GM12878 (cell line): ENCODE measurements around the gene PLXNA4. TPM values are rescaled to one million over a fixed set of nuclear protein-coding genes. Genes with fewer than 3 reads are reported as not detected.

Source experiments
- ATAC-seq: fragments of 200-7000 bp; cut with Tn5 transposase; 3 replicates; pipeline ENCODE4 v1.9.1; 2020; ENCODE audit warnings: mild to moderate bottlenecking, moderate library complexity
- BruUV-seq: library from RNA; stranded (reverse); fragments of 400-500 nt; replicated peaks from 2 replicates; lab custom pipeline; 2021; lab: Mats Ljungman, UMichigan
- CTCF ChIA-PET: fragments of 300-600 bp; sonication (Branson Sonifier 250); formaldehyde crosslinking; extraction: SDS; loops from one replicate; lab custom pipeline; 2021; ENCODE audit warnings: inconsistent platforms; lab: Yijun Ruan, JAX
- POLR2A ChIA-PET: fragments of 350-600 bp; formaldehyde crosslinking; extraction: SDS; loops from one replicate; lab custom pipeline; 2021; ENCODE audit warnings: inconsistent platforms; lab: Charles Lee
- RAD21 ChIA-PET: fragments of 300-600 bp; sonication (Branson Sonifier 250); formaldehyde crosslinking; loops from one replicate; lab custom pipeline; 2023; ENCODE audit warnings: antibody characterized with exemption; ENCODE audit not compliant: unreplicated experiment; lab: Charles Lee
- SMC1A ChIA-PET: fragments of 300-600 bp; sonication (Branson Sonifier 250); formaldehyde crosslinking; loops from one replicate; lab custom pipeline; 2023; ENCODE audit not compliant: unreplicated experiment, uncharacterized antibody; lab: Charles Lee
- DNase-seq: peaks from one replicate; pipeline ENCODE4 v3.0.0-alpha.2; 2011; ENCODE audit warnings: low read depth, low spot score
- FAIRE-seq: peaks from 3 replicates; lab custom pipeline; 2011; peaks lifted over from hg19 to GRCh38; lab: Jason Lieb, UNC
- H2AFZ ChIP-seq: 2 replicates; pipeline ENCODE4 v1.6.0; 2011; ENCODE audit warnings: low read depth, low read length, control low read depth; ENCODE audit not compliant: control insufficient read depth
- H3K27ac ChIP-seq: 2 replicates; pipeline ENCODE4 v1.5.1; 2011; ENCODE audit warnings: control low read depth; ENCODE audit not compliant: control insufficient read depth, insufficient read depth
- H3K27me3 ChIP-seq, 2 experiments: replicated peaks in 1 of 2; 2 replicates each; pipeline versions ENCODE4 v1.6.0 to v1.6.1; 2011; ENCODE audit warnings: low read length in 1 of 2; ENCODE audit not compliant: control insufficient read depth in 2 of 2, insufficient read depth in 2 of 2
- H3K36me3 ChIP-seq, 2 experiments: 2 replicates each; pipeline ENCODE4 v1.5.1; 2011; ENCODE audit warnings: low read length in 1 of 2; ENCODE audit not compliant: control insufficient read depth in 2 of 2, insufficient read depth in 2 of 2
- H3K4me1 ChIP-seq: 2 replicates; pipeline ENCODE4 v1.6.1; 2011; ENCODE audit warnings: mild to moderate bottlenecking, low read length, moderate library complexity, mixed read lengths; ENCODE audit not compliant: control insufficient read depth, insufficient read depth
- H3K4me2 ChIP-seq: 2 replicates; pipeline ENCODE4 v1.6.0; 2011; ENCODE audit warnings: control low read depth; ENCODE audit not compliant: control insufficient read depth, insufficient read depth
- H3K4me3 ChIP-seq: fragments of 200-600 bp; sonication (generic); 2 replicates; pipeline ENCODE4 v1.5.1; 2016
- H3K79me2 ChIP-seq: 2 replicates; pipeline ENCODE4 v1.6.0; 2011; ENCODE audit warnings: low read length; ENCODE audit not compliant: control insufficient read depth, insufficient read depth
- H3K9ac ChIP-seq: 2 replicates; pipeline ENCODE4 v1.8.0; 2011; ENCODE audit warnings: low read length, control low read depth, mixed read lengths; ENCODE audit not compliant: control insufficient read depth, insufficient read depth
- H3K9me3 ChIP-seq: replicated peaks from 3 replicates; pipeline ENCODE4 v1.5.1; 2011; ENCODE audit warnings: mild to moderate bottlenecking, low read length; ENCODE audit not compliant: control insufficient read depth, insufficient read depth
- H4K20me1 ChIP-seq: 2 replicates; pipeline ENCODE4 v1.6.0; 2011; ENCODE audit not compliant: control insufficient read depth, insufficient read depth
- CEBPB ChIP-seq, 2 experiments: fragments of 150-350 bp in 1 of 2; IDR thresholded peaks; 2 replicates each; pipeline ENCODE4 v1.6.1; 2012 to 2014; ENCODE audit warnings: low read depth in 2 of 2, low read length in 2 of 2, borderline replicate concordance in 1 of 2, inconsistent platforms in 1 of 2
- CREB1 ChIP-seq: IDR thresholded peaks from 2 replicates; pipeline ENCODE4 v1.6.1; 2012; ENCODE audit warnings: low read depth, mild to moderate bottlenecking, inconsistent platforms
- ELK1 ChIP-seq: IDR thresholded peaks from 2 replicates; pipeline ENCODE4 v1.6.1; 2012; ENCODE audit warnings: low read depth, low read length, improper control_type of control experiment
- IKZF2 ChIP-seq, 2 experiments: fragments of 450-650 bp; IDR thresholded peaks; 2 replicates each; pipeline ENCODE4 v1.6.1; 2017; ENCODE audit warnings: mild to moderate bottlenecking in 2 of 2, moderate library complexity in 2 of 2
- MEF2A ChIP-seq: IDR thresholded peaks from 2 replicates; pipeline ENCODE4 v1.6.1; 2011; ENCODE audit warnings: low read depth, mild to moderate bottlenecking, low read length, moderate library complexity; ENCODE audit not compliant: insufficient read depth
- PAX5 ChIP-seq: IDR thresholded peaks from 2 replicates; pipeline ENCODE4 v1.6.1; 2011; ENCODE audit warnings: low read depth, low read length, borderline replicate concordance
- POU2F2 ChIP-seq: IDR thresholded peaks from 3 replicates; pipeline ENCODE4 v1.6.1; 2011; ENCODE audit warnings: low read depth, mild to moderate bottlenecking, low read length, borderline replicate concordance
- RUNX3 ChIP-seq: IDR thresholded peaks from 2 replicates; pipeline ENCODE4 v1.6.1; 2012; ENCODE audit warnings: low read length, inconsistent platforms
- WGBS: methylation state at CpG from one replicate; pipeline ENCODE4 v1.1.6; 2016; ENCODE audit warnings: low lambda C conversion rate; ENCODE audit not compliant: insufficient replicate concordance, insufficient coverage; ENCODE audit errors: missing lambda C conversion rate; 5-methylcytosine and 5-hydroxymethylcytosine counted together
- in situ Hi-C: fragments of 300-500 bp; cut with MboI; formaldehyde crosslinking; loops from 9 replicates; pipeline ENCODE4 v1.14.3; 2018; ENCODE audit warnings: mixed read lengths
- intact Hi-C: fragments of 100-400 bp; cut with micrococcal nuclease; formaldehyde crosslinking; loops from one replicate; pipeline ENCODE4 v1.14.2; 2022; ENCODE audit not compliant: unreplicated experiment
- polyA plus RNA-seq, 11 experiments: library from polyadenylated mRNA; depleted of rRNA in 4 of 11; unstranded in 6 of 11; stranded (reverse) in 5 of 11; fragments of >200 nt; fragmentation: Nextera tagmentation in 4 of 11; fragmentation: Illumina TruSeq in 1 of 11; extraction: Ambion mirVana in 4 of 11; extraction: Trizol in 1 of 11; gene quantifications; 1 replicate in 1 of 11; 2 replicates in 10 of 11; pipeline versions ENCODE4 v1.2.1 to v1.2.3, GENCODE V29; 2011 to 2016; ENCODE audit warnings: inconsistent platforms in 2 of 11, missing spikeins in 2 of 11, low read depth in 1 of 11
- total RNA-seq, 4 experiments: library from RNA; depleted of rRNA in 3 of 4; stranded (reverse); fragments of >200 nt in 3 of 4; fragmentation: Illumina TruSeq in 1 of 4; extraction: Trizol in 1 of 4; gene quantifications; 2 replicates each; pipeline versions ENCODE4 v1.2.1 to v1.2.3, GENCODE V29; 2013 to 2021
- TF ChIP-seq, protein P1 (sequence below): IDR thresholded peaks from 2 replicates; pipeline ENCODE4 v1.6.1; 2012; ENCODE audit warnings: low read depth, low read length, improper control_type of control experiment

The PLXNA4 gene
- total and polyA plus RNA-seq, 10 of the 15 experiments (the other 5 are each of a cell fraction or from before 2014, with no cell fraction given) = 0.03 TPM; not detected in 9

GRCh38 chr7:132531562-132531961, 44.7 kb downstream of the PLXNA4 start:
- 21% methylated on average over 5 of the region's 5 CpGs for WGBS
- Histone ChIP-seq H3K79me2 (no peaks in the 10 kb centered on the region), H3K4me1 (no peaks in the 10 kb centered on the region), H3K27ac (no peak overlapping the region), H3K4me2 (no peak overlapping the region), H3K9ac (no peak overlapping the region), H4K20me1 (no peaks in the 10 kb centered on the region), H2AFZ (no peak overlapping the region), H3K27me3 (no peaks in the 10 kb centered on the region), H3K36me3 (no peaks in the 10 kb centered on the region), H3K4me3 (no peak overlapping the region), H3K9me3 (no peaks in the 10 kb centered on the region)
- no peak for DNase-seq
- TF ChIP-seq MEF2A = no peak
- TF ChIP-seq, protein P1, sequence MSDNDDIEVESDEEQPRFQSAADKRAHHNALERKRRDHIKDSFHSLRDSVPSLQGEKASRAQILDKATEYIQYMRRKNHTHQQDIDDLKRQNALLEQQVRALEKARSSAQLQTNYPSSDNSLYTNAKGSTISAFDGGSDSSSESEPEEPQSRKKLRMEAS = no peak
- no peak for FAIRE-seq
- in situ Hi-C loops (no loop called here), intact Hi-C loops (no loop called here)
- POLR2A ChIA-PET = no interaction called here
- BruUV-seq = no TSS peak
- SMC1A ChIA-PET = no interaction called here
- RAD21 ChIA-PET = no interaction called here
- CTCF ChIA-PET = no interaction called here
- no peak for ATAC-seq

DNA sequence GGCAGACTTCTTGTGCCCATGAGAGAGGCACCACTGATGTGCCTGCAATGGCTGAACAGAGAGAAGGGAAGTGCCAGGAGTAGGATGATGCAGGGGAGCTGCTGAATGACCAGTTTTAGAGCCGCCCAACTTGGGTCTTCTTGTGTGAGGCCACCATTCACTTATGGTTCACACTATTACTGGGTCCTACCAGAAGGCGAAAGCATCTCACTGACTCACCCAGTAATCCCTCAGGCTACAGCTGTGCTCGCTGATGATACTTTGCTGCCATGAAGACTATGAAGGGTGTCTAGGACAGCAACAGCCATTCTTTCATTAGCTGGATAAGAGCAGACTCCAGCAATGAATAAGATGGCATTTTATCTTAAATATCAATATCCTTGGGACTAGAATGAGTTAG, 47.6 kb downstream of the PLXNA4 start:
- in situ Hi-C loops = no loop called here
- H3K4me1 ChIP-seq = no peaks in the 10 kb centered on the region
- ChIA-PET RAD21 (no interaction called here), SMC1A (no interaction called here), CTCF (interaction anchor here (1.6 kb wide), 1 partner anchor 11 kb away, joined by 5 read pairs; no protein-coding TSS in a partner anchor), POLR2A (no interaction called here)
- no peaks in the 10 kb centered on the region for H3K9me3 ChIP-seq
- H3K9ac ChIP-seq = no peak overlapping the region
- no peak for TF ChIP-seq POU2F2
- TF ChIP-seq PAX5 = no peak
- TF ChIP-seq CEBPB (IDR thresholded peaks at IDR 0.05; ENCODE audit: borderline replicate concordance in 1 of 2, low read depth in 2 of 2, low read length in 2 of 2) = no peak
- TF ChIP-seq CREB1 = no peak
- TF ChIP-seq RUNX3 = no peak
- TF ChIP-seq ELK1 = no peak
- TF ChIP-seq IKZF2 (IDR thresholded peaks at IDR 0.05) = no peak
- no peaks in the 10 kb centered on the region for H4K20me1 ChIP-seq
- BruUV-seq = no TSS peak
- no peaks in the 10 kb centered on the region for H3K79me2 ChIP-seq
- no peak overlapping the region for H3K4me3 ChIP-seq
- DNase-seq (no peak), FAIRE-seq (no peak), ATAC-seq (no peak)
- H3K4me2 ChIP-seq = no peak overlapping the region
- H2AFZ ChIP-seq = no peak overlapping the region
- 0 out of 4 replicates have a peak, but pooled peaks cover 0 to 2% of the 10 kb centered on the region in 2 experiments for H3K27me3 ChIP-seq
- H3K36me3 ChIP-seq = no peaks in the 10 kb centered on the region
- H3K27ac ChIP-seq = no peak overlapping the region
- intact Hi-C loops = no loop called here
- 23% methylated on average over 3 of the region's 3 CpGs for WGBS
